ENCODE measurements around the gene GRAMD1B. TPM values are rescaled to one million over a fixed set of nuclear protein-coding genes. Genes with fewer than 3 reads are reported as not detected.
A peak's percentile ranks its signal among the peaks of the same experiment; 100 is the strongest.

GRAMD1B gene
- total RNA-seq, 4 donors from 2014 or later: 0.61 to 1.7 (median 1.1) TPM

- Histone ChIP-seq H3K4me1 (peaks cover 11 to 20% (median 12%) of the 10 kb centered on the region in 3 donors), H3K9me3 (no peaks in the 10 kb centered on the region), H3K36me3 (no peaks in the 10 kb centered on the region), H3K27ac (no peak overlapping the region), H3K4me3 (no peak overlapping the region), H3K27me3 (peaks cover 0 to 91% (median 0%) of the 10 kb centered on the region in 4 donors)
- no peak for DNase-seq
- intact Hi-C loops (cut with DNase I): no loop called here
- no peak for TF ChIP-seq POLR2A (IDR thresholded peaks at IDR 0.05)
- no peak for TF ChIP-seq CTCF (IDR thresholded peaks at IDR 0.05)
- WGBS, 2 donors: 72 to 73% methylated on average over 4 to 5 of the region's 6 CpGs
Observed at GRCh38 chr11:123428116-123428715, 1.9 kb upstream of the GRAMD1B start.

GRCh38 chr11:123429336-123429735 lies 733 bp upstream of the GRAMD1B start:
- Histone ChIP-seq H3K4me3 (no peak overlapping the region), H3K36me3 (no peaks in the 10 kb centered on the region), H3K27me3 (peaks cover 0 to 83% (median 0%) of the 10 kb centered on the region in 4 donors), H3K4me1 (peaks cover 11 to 20% (median 12%) of the 10 kb centered on the region in 3 donors), H3K9me3 (no peaks in the 10 kb centered on the region), H3K27ac (no peak overlapping the region)
- WGBS, 2 donors: 73 to 82% methylated on average over 5 of the region's 5 CpGs
- no peak for TF ChIP-seq CTCF (IDR thresholded peaks at IDR 0.05)
- no peak for TF ChIP-seq POLR2A (IDR thresholded peaks at IDR 0.05)
- DNase-seq: no peak
- intact Hi-C loops (cut with DNase I): no loop called here

GRCh38 chr11:123430721-123431497 lies 840 bp downstream of the GRAMD1B start:
- DNase-seq: no peak
- H3K27ac ChIP-seq: peak overlapping the region; percentile 60 to 78 (median 66)
- intact Hi-C loops (cut with DNase I): no loop called here
- H3K4me1 ChIP-seq: peaks cover 11 to 20% (median 12%) of the 10 kb centered on the region in 3 donors
- H3K27me3 ChIP-seq: peaks cover 0 to 75% (median 0%) of the 10 kb centered on the region in 4 donors
- peak overlapping the region; percentile 43 to 71 (median 52) for H3K4me3 ChIP-seq
- WGBS, 2 donors: 18 to 28% methylated on average over 15 to 30 of the region's 68 CpGs
- H3K9me3 ChIP-seq: no peaks in the 10 kb centered on the region
- H3K36me3 ChIP-seq: no peaks in the 10 kb centered on the region
- TF ChIP-seq CTCF (IDR thresholded peaks at IDR 0.05) (no peak), POLR2A (IDR thresholded peaks at IDR 0.05) (peak in 1 of 4 donors; percentile 61)

GRCh38 chr11:123431619-123432018 lies 1.6 kb downstream of the GRAMD1B start:
- no peaks in the 10 kb centered on the region for H3K36me3 ChIP-seq
- no peak for TF ChIP-seq POLR2A (IDR thresholded peaks at IDR 0.05)
- TF ChIP-seq CTCF (IDR thresholded peaks at IDR 0.05): no peak
- intact Hi-C loops (cut with DNase I): no loop called here
- H3K4me3 ChIP-seq: peak overlapping the region in 2 of 4 donors; percentile 56 to 71
- DNase-seq: no peak
- 57 to 71% methylated on average over 5 to 6 of the region's 7 CpGs for WGBS, 2 donors
- no peaks in the 10 kb centered on the region for H3K9me3 ChIP-seq
- peaks cover 0 to 74% (median 0%) of the 10 kb centered on the region in 4 donors for H3K27me3 ChIP-seq
- H3K4me1 ChIP-seq: peaks cover 11 to 20% (median 12%) of the 10 kb centered on the region in 3 donors
- H3K27ac ChIP-seq: no peak overlapping the region

- DNase-seq: no peak
- Histone ChIP-seq H3K36me3 (no peaks in the 10 kb centered on the region), H3K27ac (no peak overlapping the region), H3K9me3 (no peaks in the 10 kb centered on the region), H3K27me3 (peaks cover 0 to 73% (median 0%) of the 10 kb centered on the region in 4 donors), H3K4me3 (no peak overlapping the region), H3K4me1 (peaks cover 11 to 29% (median 12%) of the 10 kb centered on the region in 3 donors)
- intact Hi-C loops (cut with DNase I): no loop called here
- TF ChIP-seq POLR2A (IDR thresholded peaks at IDR 0.05): no peak
- peak in 1 of 6 experiments; percentile 15 for TF ChIP-seq CTCF (IDR thresholded peaks at IDR 0.05)
- WGBS, 2 donors: 78% methylated on average over 7 of the region's 7 CpGs
Observed at GRCh38 chr11:123434262-123434661, 4.2 kb downstream of the GRAMD1B start.

Data from esophagus squamous epithelium (tissue), 5 donors.